HEK293 (cell line): Measurements from ENCODE around the gene PRR19.
A peak's percentile ranks its signal among the peaks of the same experiment; 100 is the strongest.

Source experiments
- CTCF ChIA-PET: fragments of 350-600 bp; formaldehyde crosslinking; extraction: SDS; loops from one replicate; lab custom pipeline; 2021; ENCODE audit warnings: antibody characterized with exemption; lab: Yijun Ruan, JAX
- POLR2A ChIA-PET: fragments of 300-600 bp; formaldehyde crosslinking; extraction: SDS; loops from one replicate; lab custom pipeline; 2020; ENCODE audit warnings: antibody characterized with exemption, inconsistent platforms; lab: Yijun Ruan, JAX
- H3K27ac ChIP-seq: fragments of 200-500 bp; sonication (Bioruptor generic); 2 replicates; pipeline ENCODE4 v1.5.1; 2014; ENCODE audit warnings: low read depth, low read length, control low read depth, inconsistent platforms; ENCODE audit errors: extremely low read depth
- H3K36me3 ChIP-seq, 2 experiments: fragments of 200-500 bp in 1 of 2; sonication (Bioruptor generic) in 1 of 2; 1 replicate in 1 of 2; 2 replicates in 1 of 2; pipeline ENCODE4 v1.5.1; 2014 to 2017; ENCODE audit warnings: inconsistent platforms in 2 of 2, low read length in 2 of 2; ENCODE audit not compliant: control insufficient read depth in 2 of 2, insufficient read depth in 1 of 2
- H3K4me1 ChIP-seq: fragments of 200-500 bp; sonication (Bioruptor generic); 2 replicates; pipeline ENCODE4 v1.5.1; 2014; ENCODE audit warnings: mild to moderate bottlenecking, low read length, inconsistent platforms; ENCODE audit not compliant: control insufficient read depth, insufficient read depth
- H3K4me3 ChIP-seq: 2 replicates; pipeline ENCODE4 v1.5.1; 2011; ENCODE audit warnings: low read depth, mild to moderate bottlenecking, control low read depth, low read length, moderate library complexity
- H3K9me3 ChIP-seq: fragments of 200-500 bp; sonication (Bioruptor generic); 2 replicates; pipeline ENCODE4 v1.5.1; 2014; ENCODE audit warnings: low read depth, low read length, inconsistent platforms; ENCODE audit not compliant: control insufficient read depth, insufficient read depth
- FEZF1 ChIP-seq: fragments of 450-650 bp; formaldehyde crosslinking; IDR thresholded peaks from 2 replicates; pipeline ENCODE4 v1.5.1; 2016; ENCODE audit warnings: missing biosample characterization, missing genetic modification characterization
- GLIS1 ChIP-seq: fragments of 450-650 bp; formaldehyde crosslinking; IDR thresholded peaks from 2 replicates; pipeline ENCODE4 v1.5.1; 2016; ENCODE audit warnings: missing biosample characterization, missing genetic modification characterization
- GLIS2 ChIP-seq: fragments of 450-650 bp; formaldehyde crosslinking; IDR thresholded peaks from 2 replicates; pipeline ENCODE4 v1.5.1; 2016; ENCODE audit warnings: missing biosample characterization, missing genetic modification characterization
- WT1 ChIP-seq: fragments of 450-650 bp; formaldehyde crosslinking; IDR thresholded peaks from 2 replicates; pipeline ENCODE4 v1.5.1; 2016; ENCODE audit warnings: missing biosample characterization, missing genetic modification characterization
- ZIC2 ChIP-seq: fragments of 450-650 bp; formaldehyde crosslinking; IDR thresholded peaks from 2 replicates; pipeline ENCODE4 v1.5.1; 2016; ENCODE audit warnings: missing biosample characterization, missing genetic modification characterization
- ZNF10 ChIP-seq: fragments of 450-650 bp; formaldehyde crosslinking; IDR thresholded peaks from 2 replicates; pipeline ENCODE4 v1.5.1; 2017; ENCODE audit warnings: missing biosample characterization, missing genetic modification characterization
- ZNF148 ChIP-seq: fragments of 450-650 bp; formaldehyde crosslinking; IDR thresholded peaks from 2 replicates; pipeline ENCODE4 v1.5.0; 2017; ENCODE audit warnings: missing biosample characterization, missing genetic modification characterization, borderline replicate concordance
- ZNF184 ChIP-seq: fragments of 450-650 bp; IDR thresholded peaks from 2 replicates; pipeline ENCODE4 v1.5.1; 2018; ENCODE audit warnings: missing biosample characterization, mild to moderate bottlenecking, missing genetic modification characterization
- ZNF280D ChIP-seq: fragments of 450-650 bp; formaldehyde crosslinking; IDR thresholded peaks from 2 replicates; pipeline ENCODE4 v1.5.1; 2016; ENCODE audit warnings: missing biosample characterization, missing genetic modification characterization
- ZNF335 ChIP-seq: fragments of 450-650 bp; formaldehyde crosslinking; conservative IDR thresholded peaks from 2 replicates; pipeline ENCODE4 v1.5.1; 2016; ENCODE audit warnings: missing biosample characterization, missing genetic modification characterization
- ZNF354C ChIP-seq: fragments of 450-650 bp; formaldehyde crosslinking; IDR thresholded peaks from 2 replicates; pipeline ENCODE4 v1.5.1; 2016; ENCODE audit warnings: missing biosample characterization, missing genetic modification characterization, low read depth, borderline replicate concordance
- ZNF423 ChIP-seq: fragments of 450-650 bp; formaldehyde crosslinking; IDR thresholded peaks from 2 replicates; pipeline ENCODE4 v1.5.1; 2016; ENCODE audit warnings: missing biosample characterization, missing genetic modification characterization
- ZNF518A ChIP-seq: fragments of 450-650 bp; formaldehyde crosslinking; conservative IDR thresholded peaks from 2 replicates; pipeline ENCODE4 v1.5.1; 2016; ENCODE audit warnings: low read depth, missing biosample characterization, missing genetic modification characterization

Gene PRR19

GRCh38 chr19:42287017-42287826, 14.7 kb upstream of the PRR19 start:
- CTCF ChIA-PET = interaction anchor here (0.6 to 3.6 kb wide), 4 partner anchors 8 to 51 kb away, joined by 3 to 16 read pairs (median 6); no protein-coding TSS in a partner anchor
- TF ChIP-seq GLIS2 (tag by site-specific recombination) (peak; percentile 39; the same call in 1 of the 2 replicates), ZNF10 (tag by site-specific recombination) (peak; percentile 61; the same call in 1 of the 2 replicates), ZNF184 (no peak)
- Histone ChIP-seq H3K36me3 (peaks cover 0 to 56% of the 10 kb centered on the region in 2 experiments; a peak in 2 of 3 replicates), H3K4me3 (no peak overlapping the region), H3K9me3 (no peaks in the 10 kb centered on the region), H3K4me1 (peaks cover 30% of the 10 kb centered on the region), H3K27ac (peak overlapping the region; percentile 24; the same call in 1 of the 2 replicates)
- POLR2A ChIA-PET = interaction anchor here (0.6 to 2.1 kb wide), 3 partner anchors 9 to 44 kb away, joined by 4 to 5 read pairs (median 4); no protein-coding TSS in a partner anchor

GRCh38 chr19:42287827-42288107, 14.2 kb upstream of the PRR19 start:
- TF ChIP-seq ZNF335 (tag by site-specific recombination) (no peak), ZNF10 (tag by site-specific recombination) (0 out of 2 replicates have a peak, but pooled peaks have one; percentile 3), GLIS2 (tag by site-specific recombination) (0 out of 2 replicates have a peak, but pooled peaks have one; percentile 30)
- Histone ChIP-seq H3K9me3 (no peaks in the 10 kb centered on the region), H3K4me1 (peaks cover 26% of the 10 kb centered on the region), H3K36me3 (peaks cover 0 to 62% of the 10 kb centered on the region in 2 experiments; a peak in 2 of 3 replicates), H3K27ac (no peak overlapping the region), H3K4me3 (no peak overlapping the region)
- POLR2A ChIA-PET = interaction anchor here (0.6 to 2.1 kb wide), 5 partner anchors 8 to 45 kb away, joined by 3 to 5 read pairs (median 4); no protein-coding TSS in a partner anchor
- CTCF ChIA-PET = interaction anchor here (0.6 to 3.6 kb wide), 5 partner anchors 8 to 155 kb away, joined by 3 to 16 read pairs (median 5); partner anchors contain the start of gene POU2F2

- Histone ChIP-seq H3K27ac (no peak overlapping the region), H3K36me3 (peaks cover 3 to 68% of the 10 kb centered on the region in 2 experiments; a peak in 2 of 3 replicates), H3K4me1 (peaks cover 20% of the 10 kb centered on the region), H3K4me3 (no peak overlapping the region), H3K9me3 (no peaks in the 10 kb centered on the region)
- ChIA-PET CTCF (interaction anchor here (0.6 to 3.6 kb wide), 4 partner anchors 9 to 156 kb away, joined by 5 to 16 read pairs (median 8); partner anchors contain the start of gene POU2F2), POLR2A (interaction anchor here (0.7 to 2.1 kb wide), 4 partner anchors 8 to 45 kb away, joined by 3 to 4 read pairs (median 4); no protein-coding TSS in a partner anchor)
- TF ChIP-seq WT1 (tag by site-specific recombination) (no peak), ZNF354C (tag by site-specific recombination) (no peak), GLIS1 (tag by site-specific recombination) (0 out of 2 replicates have a peak, but pooled peaks have one; percentile 13), ZNF148 (tag by site-specific recombination) (no peak), ZNF280D (no peak), ZNF518A (tag by site-specific recombination) (no peak), ZIC2 (tag by site-specific recombination) (0 out of 2 replicates have a peak, but pooled peaks have one; percentile 24), ZNF423 (tag by site-specific recombination) (no peak), FEZF1 (tag by site-specific recombination) (no peak)
Observed at GRCh38 chr19:42288387-42288786, 13.5 kb upstream of the PRR19 start.
